ENCODE data around the gene TBL1XR1. TPM values are rescaled to one million over a fixed set of nuclear protein-coding genes. Genes with fewer than 3 reads are reported as not detected.
"Not testable (repeated sequence)": the region's sequence is repeated elsewhere in the genome, so short reads cannot be mapped to it uniquely, and the experiment has no call there.

The TBL1XR1 gene
- total RNA-seq, 1 experiment from 2014 or later: 127 TPM

DNA sequence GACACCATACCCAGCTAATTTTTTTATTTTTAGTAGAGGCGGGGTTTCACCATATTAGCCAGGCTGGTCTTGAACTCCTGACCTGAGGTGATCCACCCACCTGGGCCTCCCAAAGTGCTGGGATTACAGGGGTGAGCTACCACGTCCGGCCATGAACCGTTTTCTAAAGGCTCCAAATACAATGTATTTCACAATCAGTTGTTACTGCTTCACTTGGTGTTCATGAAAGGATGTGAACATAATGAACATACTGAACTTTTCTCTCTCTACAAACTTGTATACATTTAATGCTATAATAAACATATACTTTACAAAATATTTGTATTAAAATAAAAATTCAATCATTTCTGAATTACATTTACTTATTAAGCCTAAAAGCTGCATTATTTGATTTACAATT lies 28.9 kb downstream of the TBL1XR1 start:
- BruUV-seq (replicated peaks): no TSS peak
- TF ChIP-seq, protein P1, sequence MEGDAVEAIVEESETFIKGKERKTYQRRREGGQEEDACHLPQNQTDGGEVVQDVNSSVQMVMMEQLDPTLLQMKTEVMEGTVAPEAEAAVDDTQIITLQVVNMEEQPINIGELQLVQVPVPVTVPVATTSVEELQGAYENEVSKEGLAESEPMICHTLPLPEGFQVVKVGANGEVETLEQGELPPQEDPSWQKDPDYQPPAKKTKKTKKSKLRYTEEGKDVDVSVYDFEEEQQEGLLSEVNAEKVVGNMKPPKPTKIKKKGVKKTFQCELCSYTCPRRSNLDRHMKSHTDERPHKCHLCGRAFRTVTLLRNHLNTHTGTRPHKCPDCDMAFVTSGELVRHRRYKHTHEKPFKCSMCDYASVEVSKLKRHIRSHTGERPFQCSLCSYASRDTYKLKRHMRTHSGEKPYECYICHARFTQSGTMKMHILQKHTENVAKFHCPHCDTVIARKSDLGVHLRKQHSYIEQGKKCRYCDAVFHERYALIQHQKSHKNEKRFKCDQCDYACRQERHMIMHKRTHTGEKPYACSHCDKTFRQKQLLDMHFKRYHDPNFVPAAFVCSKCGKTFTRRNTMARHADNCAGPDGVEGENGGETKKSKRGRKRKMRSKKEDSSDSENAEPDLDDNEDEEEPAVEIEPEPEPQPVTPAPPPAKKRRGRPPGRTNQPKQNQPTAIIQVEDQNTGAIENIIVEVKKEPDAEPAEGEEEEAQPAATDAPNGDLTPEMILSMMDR (IDR thresholded peaks at IDR 0.05; ENCODE audit: insufficient read depth in 1 of 2, low read depth in 1 of 2, low read length in 1 of 2, severe bottlenecking in 1 of 2, unreplicated experiment in 1 of 2): no peak
- Mint-ChIP-seq H3K27ac (ENCODE audit: unreplicated experiment) (no peak overlapping the region), H3K9me3 (ENCODE audit: unreplicated experiment) (no peaks in the 10 kb centered on the region), H3K27me3 (ENCODE audit: insufficient read depth, unreplicated experiment) (no peaks in the 10 kb centered on the region), H3K36me3 (ENCODE audit: insufficient read depth, unreplicated experiment) (peaks cover 33% of the 10 kb centered on the region), H3K4me1 (ENCODE audit: low read depth, unreplicated experiment) (peaks cover 11% of the 10 kb centered on the region), H3K4me3 (ENCODE audit: unreplicated experiment) (no peak overlapping the region)
- H3K4me3 ChIP-seq (ENCODE audit: low read depth, low read length): no peak overlapping the region
- H3K4me1 ChIP-seq: no peaks in the 10 kb centered on the region
- CTCF ChIA-PET: no interaction called here
- POLR2A ChIA-PET: no interaction called here
- H3K27me3 ChIP-seq (replicated peaks; ENCODE audit: control insufficient read depth, insufficient read depth, low read length): no peaks in the 10 kb centered on the region
- intact Hi-C loops (cut with micrococcal nuclease; ENCODE audit: unreplicated experiment): no loop called here
- DNase-seq: no peak
- no peaks in the 10 kb centered on the region for H3K9me3 ChIP-seq
- H3K36me3 ChIP-seq (ENCODE audit: control insufficient read depth, insufficient read depth, low read length): no peaks in the 10 kb centered on the region; the same call in 1 of the 2 replicates

DNA sequence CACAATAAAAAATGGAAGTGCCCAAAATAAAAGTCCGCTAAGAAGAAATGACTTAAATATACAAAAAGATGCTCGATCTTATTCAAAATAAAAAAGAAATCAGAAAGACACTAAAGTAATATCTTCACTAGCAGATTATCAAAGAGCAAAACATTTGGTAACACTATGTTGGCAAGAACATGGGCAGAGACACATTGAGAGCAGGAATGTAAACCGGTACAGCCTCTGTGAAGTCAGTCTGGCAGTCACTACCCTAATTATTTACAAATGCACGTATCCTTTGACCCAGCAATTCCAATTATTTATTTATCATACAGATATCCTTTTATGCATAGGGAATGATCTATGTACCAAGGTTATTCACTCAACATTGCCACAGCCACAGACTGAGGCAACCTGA lies 34.5 kb downstream of the TBL1XR1 start:
- DNase-seq: no peak
- no peaks in the 10 kb centered on the region for H3K27me3 Mint-ChIP-seq (ENCODE audit: insufficient read depth, unreplicated experiment)
- CTCF ChIA-PET: no interaction called here
- no peaks in the 10 kb centered on the region; the same call in 1 of the 2 replicates for H3K36me3 ChIP-seq (ENCODE audit: control insufficient read depth, insufficient read depth, low read length)
- no peak overlapping the region for H3K4me3 Mint-ChIP-seq (ENCODE audit: unreplicated experiment)
- no peak overlapping the region for H3K4me3 ChIP-seq (ENCODE audit: low read depth, low read length)
- H3K27ac Mint-ChIP-seq (ENCODE audit: unreplicated experiment): no peak overlapping the region
- BruUV-seq (replicated peaks): no TSS peak
- peaks cover 8% of the 10 kb centered on the region for H3K36me3 Mint-ChIP-seq (ENCODE audit: insufficient read depth, unreplicated experiment)
- intact Hi-C loops (cut with micrococcal nuclease; ENCODE audit: unreplicated experiment): no loop called here
- TF ChIP-seq, protein P1 (IDR thresholded peaks at IDR 0.05; ENCODE audit: insufficient read depth in 1 of 2, low read depth in 1 of 2, low read length in 1 of 2, severe bottlenecking in 1 of 2, unreplicated experiment in 1 of 2): no peak
- H3K9me3 ChIP-seq: no peaks in the 10 kb centered on the region
- POLR2A ChIA-PET: no interaction called here
- H3K4me1 Mint-ChIP-seq (ENCODE audit: low read depth, unreplicated experiment): no peaks in the 10 kb centered on the region
- H3K9me3 Mint-ChIP-seq (ENCODE audit: unreplicated experiment): no peaks in the 10 kb centered on the region
- H3K4me1 ChIP-seq: 0 out of 2 replicates have a peak, but pooled peaks cover 2% of the 10 kb centered on the region
- no peaks in the 10 kb centered on the region for H3K27me3 ChIP-seq (replicated peaks; ENCODE audit: control insufficient read depth, insufficient read depth, low read length)

- H3K36me3 Mint-ChIP-seq (ENCODE audit: insufficient read depth, unreplicated experiment); POLR2A ChIA-PET; H3K27me3 Mint-ChIP-seq (ENCODE audit: insufficient read depth, unreplicated experiment); H3K4me3 ChIP-seq (ENCODE audit: low read depth, low read length); H3K4me3 Mint-ChIP-seq (ENCODE audit: unreplicated experiment); DNase-seq; H3K4me1 ChIP-seq; CTCF ChIA-PET; H3K36me3 ChIP-seq (ENCODE audit: control insufficient read depth, insufficient read depth, low read length); H3K27me3 ChIP-seq (replicated peaks; ENCODE audit: control insufficient read depth, insufficient read depth, low read length); H3K9me3 Mint-ChIP-seq (ENCODE audit: unreplicated experiment); BruUV-seq (replicated peaks); intact Hi-C loops (cut with micrococcal nuclease; ENCODE audit: unreplicated experiment); H3K27ac Mint-ChIP-seq (ENCODE audit: unreplicated experiment); H3K4me1 Mint-ChIP-seq (ENCODE audit: low read depth, unreplicated experiment); H3K9me3 ChIP-seq: not testable (repeated sequence)
Observed at GRCh38 chr3:177161603-177162002, 35.7 kb downstream of the TBL1XR1 start.

- H3K4me1 Mint-ChIP-seq (ENCODE audit: low read depth, unreplicated experiment): peaks cover 7% of the 10 kb centered on the region
- H3K27me3 ChIP-seq (replicated peaks; ENCODE audit: control insufficient read depth, insufficient read depth, low read length): no peaks in the 10 kb centered on the region
- H3K4me3 ChIP-seq (ENCODE audit: low read depth, low read length): no peak overlapping the region
- H3K36me3 Mint-ChIP-seq (ENCODE audit: insufficient read depth, unreplicated experiment): peaks cover 5% of the 10 kb centered on the region
- no peaks in the 10 kb centered on the region for H3K9me3 Mint-ChIP-seq (ENCODE audit: unreplicated experiment)
- TF ChIP-seq, protein P1 (IDR thresholded peaks at IDR 0.05; ENCODE audit: insufficient read depth in 1 of 2, low read depth in 1 of 2, low read length in 1 of 2, severe bottlenecking in 1 of 2, unreplicated experiment in 1 of 2): no peak
- ChIA-PET POLR2A (no interaction called here), CTCF (no interaction called here)
- DNase-seq: no peak
- BruUV-seq (replicated peaks): no TSS peak
- intact Hi-C loops (cut with micrococcal nuclease; ENCODE audit: unreplicated experiment): no loop called here
- no peaks in the 10 kb centered on the region for H3K27me3 Mint-ChIP-seq (ENCODE audit: insufficient read depth, unreplicated experiment)
- H3K4me3 Mint-ChIP-seq (ENCODE audit: unreplicated experiment): no peak overlapping the region
- H3K27ac Mint-ChIP-seq (ENCODE audit: unreplicated experiment): no peak overlapping the region
- 0 out of 2 replicates have a peak, but pooled peaks cover 2% of the 10 kb centered on the region for H3K4me1 ChIP-seq
- no peaks in the 10 kb centered on the region for H3K9me3 ChIP-seq
- no peaks in the 10 kb centered on the region for H3K36me3 ChIP-seq (ENCODE audit: control insufficient read depth, insufficient read depth, low read length)
Observed at GRCh38 chr3:177158461-177158860, 38.8 kb downstream of the TBL1XR1 start.
